ENCODE measurements around the gene ZIC5. TPM values are rescaled to one million over a fixed set of nuclear protein-coding genes. Genes with fewer than 3 reads are reported as not detected.

Gene ZIC5
- total RNA-seq, 1 donor: not detected

- DNase-seq (ENCODE audit: low read depth): no peak
- no peak for TF ChIP-seq CTCF (IDR thresholded peaks at IDR 0.05; ENCODE audit: insufficient read depth, low read depth, low read length)
- no peak overlapping the region for H3K4me3 ChIP-seq (ENCODE audit: low read depth, low read length)
Observed at GRCh38 chr13:99986741-99987140, 15.2 kb upstream of the ZIC5 start.

DNA sequence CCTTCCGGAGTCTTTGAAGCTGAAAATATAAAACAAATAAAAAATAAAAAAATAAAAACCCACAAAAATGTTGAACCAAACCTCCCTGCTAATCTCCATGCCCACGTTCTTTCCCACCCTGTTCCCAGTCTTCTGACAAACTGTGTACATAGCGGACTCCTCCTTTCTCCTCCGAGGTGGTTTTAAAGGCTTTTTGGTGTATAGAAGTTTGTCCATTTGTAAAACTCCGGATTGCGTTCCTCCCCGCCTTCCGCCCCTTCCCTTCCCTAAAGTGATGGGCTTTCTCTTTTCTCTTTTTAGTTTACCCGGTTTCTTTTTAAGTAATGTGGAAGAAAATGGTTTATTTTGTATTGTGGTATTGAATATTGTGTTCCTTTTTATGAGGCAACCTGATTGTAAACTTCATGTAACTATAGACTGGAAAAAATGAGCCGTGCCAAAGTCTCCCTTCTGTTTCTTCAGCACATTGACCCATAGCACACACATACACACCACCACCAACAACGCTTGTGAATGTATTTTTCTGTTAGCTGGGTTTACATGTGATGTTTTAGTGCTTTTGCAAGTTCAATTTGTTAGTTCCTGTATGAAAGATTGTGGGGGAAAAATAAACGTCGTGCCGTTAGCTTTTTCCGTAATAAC lies 14.4 kb upstream of the ZIC5 start:
- TF ChIP-seq CTCF (IDR thresholded peaks at IDR 0.05; ENCODE audit: insufficient read depth, low read depth, low read length): no peak
- no peak overlapping the region for H3K4me3 ChIP-seq (ENCODE audit: low read depth, low read length)
- no peak for DNase-seq (ENCODE audit: low read depth)

GRCh38 chr13:99985241-99985874 lies 13.8 kb upstream of the ZIC5 start:
- no peak for DNase-seq (ENCODE audit: low read depth)
- no peak for TF ChIP-seq CTCF (IDR thresholded peaks at IDR 0.05; ENCODE audit: insufficient read depth, low read depth, low read length)
- no peak overlapping the region for H3K4me3 ChIP-seq (ENCODE audit: low read depth, low read length)

GRCh38 chr13:99984461-99985240 lies 13.1 kb upstream of the ZIC5 start:
- no peak for DNase-seq (ENCODE audit: low read depth)
- H3K4me3 ChIP-seq (ENCODE audit: low read depth, low read length): no peak overlapping the region
- TF ChIP-seq CTCF (IDR thresholded peaks at IDR 0.05; ENCODE audit: insufficient read depth, low read depth, low read length): no peak

DNA sequence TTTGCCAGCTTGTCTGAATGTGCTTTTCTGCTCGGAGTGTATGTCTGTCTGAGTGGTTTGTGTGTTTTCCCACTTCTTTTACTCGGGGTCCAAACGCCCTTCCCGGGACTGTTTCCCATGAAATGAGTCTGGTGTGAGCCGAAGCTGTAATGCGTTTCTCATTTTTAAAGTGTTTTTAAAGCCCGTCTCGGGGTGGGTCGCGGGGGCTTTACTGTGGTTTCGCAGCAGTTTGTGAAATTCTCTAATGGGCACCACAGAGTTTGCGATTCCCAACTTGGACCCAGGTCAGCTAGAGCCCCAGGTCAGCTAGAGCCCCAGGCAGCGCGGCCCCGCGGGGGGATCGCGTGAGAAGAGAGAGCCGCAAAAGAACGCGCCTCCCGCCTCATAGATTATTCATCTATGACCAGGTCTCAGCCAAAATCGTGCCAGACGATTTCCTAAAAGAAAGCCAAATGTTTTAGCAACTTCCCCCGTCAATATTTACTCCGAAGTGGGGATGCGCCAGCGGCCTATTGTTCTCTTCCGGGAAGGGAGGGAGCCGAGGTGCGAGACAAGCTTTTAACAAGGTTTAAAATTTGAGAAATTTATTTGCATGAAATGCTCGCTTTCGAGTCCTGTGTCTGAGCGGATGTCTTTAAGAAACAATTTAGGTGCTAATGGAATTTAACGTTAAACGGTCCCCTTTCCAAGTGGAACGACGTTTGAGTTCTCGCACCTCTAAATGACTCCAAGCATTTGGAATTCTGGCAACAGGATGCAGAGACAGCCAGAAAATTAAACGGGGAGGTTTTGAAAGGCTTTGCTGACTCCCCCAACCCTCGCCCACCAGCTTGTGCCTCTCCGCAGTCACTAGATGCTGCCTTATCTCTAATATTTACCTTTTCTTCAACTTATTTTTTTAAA lies 12.2 kb upstream of the ZIC5 start:
- no peak overlapping the region for H3K4me3 ChIP-seq (ENCODE audit: low read depth, low read length)
- no peak for TF ChIP-seq CTCF (IDR thresholded peaks at IDR 0.05; ENCODE audit: insufficient read depth, low read depth, low read length)
- no peak for DNase-seq (ENCODE audit: low read depth)

DNA sequence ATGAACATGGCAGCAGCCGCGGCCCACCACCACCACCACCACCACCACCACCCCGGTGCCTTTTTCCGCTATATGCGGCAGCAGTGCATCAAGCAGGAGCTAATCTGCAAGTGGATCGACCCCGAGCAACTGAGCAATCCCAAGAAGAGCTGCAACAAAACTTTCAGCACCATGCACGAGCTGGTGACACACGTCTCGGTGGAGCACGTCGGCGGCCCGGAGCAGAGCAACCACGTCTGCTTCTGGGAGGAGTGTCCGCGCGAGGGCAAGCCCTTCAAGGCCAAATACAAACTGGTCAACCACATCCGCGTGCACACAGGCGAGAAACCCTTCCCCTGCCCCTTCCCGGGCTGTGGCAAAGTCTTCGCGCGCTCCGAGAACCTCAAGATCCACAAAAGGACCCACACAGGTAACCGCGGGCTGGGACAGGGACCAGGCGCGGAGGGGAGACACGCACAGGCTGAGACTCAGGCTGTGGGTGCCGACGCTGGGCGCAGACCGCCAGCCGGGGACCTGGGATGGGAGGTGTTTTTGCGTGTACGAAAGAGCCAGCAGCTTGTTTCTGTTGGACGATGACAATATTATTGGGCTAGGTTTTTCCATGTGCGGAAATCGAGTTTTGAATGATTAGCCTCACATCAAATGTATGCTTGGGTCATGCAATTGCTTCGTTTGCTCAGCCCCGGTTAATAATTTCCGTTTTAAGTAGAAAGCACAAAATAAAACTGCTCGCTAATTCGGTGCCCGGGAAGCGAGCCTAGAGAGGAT lies 11.3 kb upstream of the ZIC5 start:
- TF ChIP-seq CTCF (IDR thresholded peaks at IDR 0.05; ENCODE audit: insufficient read depth, low read depth, low read length): no peak
- DNase-seq (ENCODE audit: low read depth): no peak
- H3K4me3 ChIP-seq (ENCODE audit: low read depth, low read length): no peak overlapping the region
